ENCODE measurements around the gene LTBP1. TPM values are rescaled to one million over a fixed set of nuclear protein-coding genes. Genes with fewer than 3 reads are reported as not detected.

Gene LTBP1
- polyA plus RNA-seq, 1 donor (not counting 4 experiments of a cell fraction or from before 2014, with no cell fraction given): 9.2 TPM

- no peaks in the 10 kb centered on the region for H3K36me3 ChIP-seq (ENCODE audit: control insufficient read depth in 2 of 2, extremely low read depth in 1 of 2, insufficient read depth in 2 of 2, low read length in 2 of 2)
- H3K27me3 ChIP-seq (ENCODE audit: control insufficient read depth, extremely low read depth, insufficient read depth, low read length): no peaks in the 10 kb centered on the region
- FAIRE-seq (no peak), DNase-seq (ENCODE audit: low read depth, low spot score) (no peak)
- H3K9me3 ChIP-seq (ENCODE audit: control insufficient read depth, low read depth, low read length): no peaks in the 10 kb centered on the region
- H2AFZ ChIP-seq (ENCODE audit: control insufficient read depth, low read length): no peak overlapping the region
- dilution Hi-C loops (cut with MboI; ENCODE audit: extremely low pct_ligation_motif_present, low sequenced_read_pairs): no loop called here
- H3K4me1 ChIP-seq (ENCODE audit: control insufficient read depth, extremely low read depth, insufficient read depth, low read length): peaks cover 14% of the 10 kb centered on the region
- no peak overlapping the region for H3K27ac ChIP-seq (ENCODE audit: control insufficient read depth, insufficient read depth, low read length)
- H3K9ac ChIP-seq (ENCODE audit: control insufficient read depth, extremely low read depth, insufficient read depth, low read length): no peak overlapping the region
- H3K79me2 ChIP-seq (ENCODE audit: control insufficient read depth, insufficient read depth, low read length): no peaks in the 10 kb centered on the region
- H3K9me1 ChIP-seq (ENCODE audit: control insufficient read depth, extremely low read depth, insufficient read depth, low read length): no peaks in the 10 kb centered on the region
- H3K4me3 ChIP-seq (ENCODE audit: control insufficient read depth in 2 of 3, extremely low read depth in 1 of 3, insufficient read depth in 2 of 3, low read depth in 1 of 3, low read length in 3 of 3): no peak overlapping the region
- H3K4me2 ChIP-seq (ENCODE audit: control insufficient read depth, extremely low read depth, insufficient read depth, low read depth, low read length): no peak overlapping the region
- TF ChIP-seq EZH2 (IDR thresholded peaks at IDR 0.05; ENCODE audit: low read length): no peak
- no peaks in the 10 kb centered on the region for H4K20me1 ChIP-seq (ENCODE audit: control insufficient read depth, extremely low read depth, insufficient read depth, low read length)
Measured at GRCh38 chr2:33430077-33430476, 483.3 kb downstream of the LTBP1 start.

GRCh38 chr2:33430856-33431255, 484.1 kb downstream of the LTBP1 start:
- dilution Hi-C loops (cut with MboI; ENCODE audit: extremely low pct_ligation_motif_present, low sequenced_read_pairs): no loop called here
- H3K36me3 ChIP-seq (ENCODE audit: control insufficient read depth in 2 of 2, extremely low read depth in 1 of 2, insufficient read depth in 2 of 2, low read length in 2 of 2): no peaks in the 10 kb centered on the region

More at GRCh38 chr2:33430856-33431255, 484.1 kb downstream of the LTBP1 start:
- H3K27ac ChIP-seq (ENCODE audit: control insufficient read depth, insufficient read depth, low read length): no peak overlapping the region
- H3K4me1 ChIP-seq (ENCODE audit: control insufficient read depth, extremely low read depth, insufficient read depth, low read length): peaks cover 14% of the 10 kb centered on the region
- no peaks in the 10 kb centered on the region for H3K9me3 ChIP-seq (ENCODE audit: control insufficient read depth, low read depth, low read length)
- no peaks in the 10 kb centered on the region for H4K20me1 ChIP-seq (ENCODE audit: control insufficient read depth, extremely low read depth, insufficient read depth, low read length)
- H3K4me2 ChIP-seq (ENCODE audit: control insufficient read depth, extremely low read depth, insufficient read depth, low read depth, low read length): no peak overlapping the region
- no peak overlapping the region for H3K4me3 ChIP-seq (ENCODE audit: control insufficient read depth in 2 of 3, extremely low read depth in 1 of 3, insufficient read depth in 2 of 3, low read depth in 1 of 3, low read length in 3 of 3)
- no peaks in the 10 kb centered on the region for H3K79me2 ChIP-seq (ENCODE audit: control insufficient read depth, insufficient read depth, low read length)
- no peaks in the 10 kb centered on the region for H3K9me1 ChIP-seq (ENCODE audit: control insufficient read depth, extremely low read depth, insufficient read depth, low read length)
- H3K9ac ChIP-seq (ENCODE audit: control insufficient read depth, extremely low read depth, insufficient read depth, low read length): no peak overlapping the region
- no peaks in the 10 kb centered on the region for H3K27me3 ChIP-seq (ENCODE audit: control insufficient read depth, extremely low read depth, insufficient read depth, low read length)
- TF ChIP-seq EZH2 (IDR thresholded peaks at IDR 0.05; ENCODE audit: low read length) (no peak), CTCF (optimal IDR thresholded peaks at IDR 0.05 in 1 of 3, IDR thresholded peaks at IDR 0.05 in 1 of 3, conservative IDR thresholded peaks at IDR 0.05 in 1 of 3; ENCODE audit: extremely low read depth in 1 of 3, insufficient read depth in 2 of 3, low read length in 3 of 3) (no peak)
- DNase-seq (ENCODE audit: low read depth, low spot score): no peak
- FAIRE-seq: no peak
- no peak overlapping the region for H2AFZ ChIP-seq (ENCODE audit: control insufficient read depth, low read length)

Data from keratinocyte (primary cell).